Neural cell (in vitro differentiated cells): ENCODE measurements around the gene FFAR2.

ENCODE experiments used
- EP300 ChIP-seq: fragments of 450-650 bp; conservative IDR thresholded peaks from 2 replicates; pipeline ENCODE4 v1.6.1; 2014; ENCODE audit warnings: antibody characterized with exemption, mild to moderate bottlenecking, moderate library complexity; ENCODE audit not compliant: poor library complexity, severe bottlenecking
- EZH2 ChIP-seq: fragments of 200-600, 300-800 bp; shearing (Covaris generic), sonication (generic); IDR thresholded peaks from 2 replicates; pipeline ENCODE4 v1.6.1; 2014; ENCODE audit warnings: antibody characterized with exemption, low read length, borderline replicate concordance, mild to moderate bottlenecking; ENCODE audit not compliant: insufficient read depth, poor library complexity, severe bottlenecking
- SMC3 ChIP-seq: fragments of 450-650 bp; conservative IDR thresholded peaks from 2 replicates; pipeline ENCODE4 v1.6.1; 2014; ENCODE audit warnings: antibody characterized with exemption, mild to moderate bottlenecking, moderate library complexity; ENCODE audit not compliant: poor library complexity
- TF ChIP-seq, protein P1 (sequence below): fragments of 450-650 bp; IDR thresholded peaks from 2 replicates; pipeline ENCODE4 v1.5.1; 2014; ENCODE audit warnings: antibody characterized with exemption, mild to moderate bottlenecking, moderate library complexity; ENCODE audit not compliant: poor library complexity, severe bottlenecking
- TF ChIP-seq, protein P2 (sequence below): IDR thresholded peaks from 2 replicates; pipeline ENCODE4 v1.6.1; 2012; ENCODE audit warnings: borderline replicate concordance

DNA sequence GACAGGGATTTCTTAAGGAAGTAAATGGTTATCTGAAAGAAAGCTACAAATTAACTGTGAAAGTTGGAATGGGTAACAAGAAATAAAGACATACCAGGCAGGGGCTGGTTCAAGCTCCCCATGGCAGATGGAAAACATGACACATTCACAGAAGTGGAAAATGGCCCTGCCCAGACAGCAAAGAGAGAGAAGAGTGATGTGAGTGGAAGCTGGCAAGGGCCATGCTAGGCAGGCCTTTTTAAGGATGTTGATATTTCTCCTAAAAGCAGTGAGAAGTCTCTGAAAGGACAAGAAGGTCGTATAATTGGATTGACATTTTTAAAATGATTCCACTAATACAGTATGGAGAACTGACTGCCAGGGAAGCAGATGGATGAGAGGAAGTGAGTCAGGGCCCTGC is 3.3 kb upstream of the FFAR2 start:
- TF ChIP-seq EP300, result no peak
- TF ChIP-seq, protein P1, sequence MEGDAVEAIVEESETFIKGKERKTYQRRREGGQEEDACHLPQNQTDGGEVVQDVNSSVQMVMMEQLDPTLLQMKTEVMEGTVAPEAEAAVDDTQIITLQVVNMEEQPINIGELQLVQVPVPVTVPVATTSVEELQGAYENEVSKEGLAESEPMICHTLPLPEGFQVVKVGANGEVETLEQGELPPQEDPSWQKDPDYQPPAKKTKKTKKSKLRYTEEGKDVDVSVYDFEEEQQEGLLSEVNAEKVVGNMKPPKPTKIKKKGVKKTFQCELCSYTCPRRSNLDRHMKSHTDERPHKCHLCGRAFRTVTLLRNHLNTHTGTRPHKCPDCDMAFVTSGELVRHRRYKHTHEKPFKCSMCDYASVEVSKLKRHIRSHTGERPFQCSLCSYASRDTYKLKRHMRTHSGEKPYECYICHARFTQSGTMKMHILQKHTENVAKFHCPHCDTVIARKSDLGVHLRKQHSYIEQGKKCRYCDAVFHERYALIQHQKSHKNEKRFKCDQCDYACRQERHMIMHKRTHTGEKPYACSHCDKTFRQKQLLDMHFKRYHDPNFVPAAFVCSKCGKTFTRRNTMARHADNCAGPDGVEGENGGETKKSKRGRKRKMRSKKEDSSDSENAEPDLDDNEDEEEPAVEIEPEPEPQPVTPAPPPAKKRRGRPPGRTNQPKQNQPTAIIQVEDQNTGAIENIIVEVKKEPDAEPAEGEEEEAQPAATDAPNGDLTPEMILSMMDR, result no peak
- no peak for TF ChIP-seq EZH2
- TF ChIP-seq, protein P2, sequence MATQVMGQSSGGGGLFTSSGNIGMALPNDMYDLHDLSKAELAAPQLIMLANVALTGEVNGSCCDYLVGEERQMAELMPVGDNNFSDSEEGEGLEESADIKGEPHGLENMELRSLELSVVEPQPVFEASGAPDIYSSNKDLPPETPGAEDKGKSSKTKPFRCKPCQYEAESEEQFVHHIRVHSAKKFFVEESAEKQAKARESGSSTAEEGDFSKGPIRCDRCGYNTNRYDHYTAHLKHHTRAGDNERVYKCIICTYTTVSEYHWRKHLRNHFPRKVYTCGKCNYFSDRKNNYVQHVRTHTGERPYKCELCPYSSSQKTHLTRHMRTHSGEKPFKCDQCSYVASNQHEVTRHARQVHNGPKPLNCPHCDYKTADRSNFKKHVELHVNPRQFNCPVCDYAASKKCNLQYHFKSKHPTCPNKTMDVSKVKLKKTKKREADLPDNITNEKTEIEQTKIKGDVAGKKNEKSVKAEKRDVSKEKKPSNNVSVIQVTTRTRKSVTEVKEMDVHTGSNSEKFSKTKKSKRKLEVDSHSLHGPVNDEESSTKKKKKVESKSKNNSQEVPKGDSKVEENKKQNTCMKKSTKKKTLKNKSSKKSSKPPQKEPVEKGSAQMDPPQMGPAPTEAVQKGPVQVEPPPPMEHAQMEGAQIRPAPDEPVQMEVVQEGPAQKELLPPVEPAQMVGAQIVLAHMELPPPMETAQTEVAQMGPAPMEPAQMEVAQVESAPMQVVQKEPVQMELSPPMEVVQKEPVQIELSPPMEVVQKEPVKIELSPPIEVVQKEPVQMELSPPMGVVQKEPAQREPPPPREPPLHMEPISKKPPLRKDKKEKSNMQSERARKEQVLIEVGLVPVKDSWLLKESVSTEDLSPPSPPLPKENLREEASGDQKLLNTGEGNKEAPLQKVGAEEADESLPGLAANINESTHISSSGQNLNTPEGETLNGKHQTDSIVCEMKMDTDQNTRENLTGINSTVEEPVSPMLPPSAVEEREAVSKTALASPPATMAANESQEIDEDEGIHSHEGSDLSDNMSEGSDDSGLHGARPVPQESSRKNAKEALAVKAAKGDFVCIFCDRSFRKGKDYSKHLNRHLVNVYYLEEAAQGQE, result no peak
- TF ChIP-seq SMC3, result no peak
